ENCODE measurements around the gene PPP1R1A.

Gene PPP1R1A

GRCh38 chr12:54603173-54603814 lies 14.8 kb upstream of the PPP1R1A start:
- FAIRE-seq = peak; percentile 94

- FAIRE-seq = no peak
Observed at GRCh38 chr12:54602661-54603060, 14.2 kb upstream of the PPP1R1A start.

GRCh38 chr12:54601841-54602240 lies 13.4 kb upstream of the PPP1R1A start:
- no peak for FAIRE-seq

- no peak for FAIRE-seq
Observed at GRCh38 chr12:54598970-54599369, 10.5 kb upstream of the PPP1R1A start.

- FAIRE-seq = no peak
Observed at GRCh38 chr12:54596526-54596946, 8.1 kb upstream of the PPP1R1A start.

- FAIRE-seq = no peak
Observed at GRCh38 chr12:54595471-54595870, 7.0 kb upstream of the PPP1R1A start.

GRCh38 chr12:54593725-54594124 lies 5.3 kb upstream of the PPP1R1A start:
- no peak for FAIRE-seq

- no peak for FAIRE-seq
Observed at GRCh38 chr12:54593135-54593534, 4.7 kb upstream of the PPP1R1A start.

- FAIRE-seq = no peak
Observed at GRCh38 chr12:54592316-54592715, 3.9 kb upstream of the PPP1R1A start.

GRCh38 chr12:54590978-54591591 lies 2.6 kb upstream of the PPP1R1A start:
- no peak for FAIRE-seq

- FAIRE-seq = no peak
Observed at GRCh38 chr12:54589964-54590363, 1.5 kb upstream of the PPP1R1A start.

- no peak for FAIRE-seq
Observed at GRCh38 chr12:54588890-54589267, 420 bp upstream of the PPP1R1A start.

GRCh38 chr12:54587315-54587873 lies 1.1 kb downstream of the PPP1R1A start:
- FAIRE-seq = no peak

- FAIRE-seq = no peak
Observed at GRCh38 chr12:54586620-54587019, 1.8 kb downstream of the PPP1R1A start.

GRCh38 chr12:54585243-54585642 lies 3.2 kb downstream of the PPP1R1A start:
- FAIRE-seq = no peak

GRCh38 chr12:54584128-54584527 lies 4.3 kb downstream of the PPP1R1A start:
- no peak for FAIRE-seq

GRCh38 chr12:54583726-54584125 lies 4.7 kb downstream of the PPP1R1A start:
- FAIRE-seq = no peak

- no peak for FAIRE-seq
Observed at GRCh38 chr12:54581412-54581811, 7.0 kb downstream of the PPP1R1A start.

- FAIRE-seq = no peak
Observed at GRCh38 chr12:54579696-54580333, 8.6 kb downstream of the PPP1R1A start.

- no peak for FAIRE-seq
Observed at GRCh38 chr12:54579258-54579657, 9.2 kb downstream of the PPP1R1A start.

- no peak for FAIRE-seq
Observed at GRCh38 chr12:54578778-54579177, 9.7 kb downstream of the PPP1R1A start.

GRCh38 chr12:54572881-54573280 lies 15.6 kb downstream of the PPP1R1A start:
- FAIRE-seq = no peak

GRCh38 chr12:54571193-54572188 lies 17.0 kb downstream of the PPP1R1A start:
- no peak for FAIRE-seq

Measured in A204.1 (cell line).